Neural progenitor cell (in vitro differentiated cells): ENCODE measurements around the gene ALOX15. TPM values are rescaled to one million over a fixed set of nuclear protein-coding genes. Genes with fewer than 3 reads are reported as not detected.

Experiments
- DNase-seq: peaks from one replicate; pipeline ENCODE4 v3.0.0-alpha.2; 2016; ENCODE audit warnings: low spot score
- H2AFZ ChIP-seq: fragments of 200-600 bp; sonication (generic); replicated peaks from 2 replicates; pipeline ENCODE4 v1.6.1; 2016; ENCODE audit warnings: antibody characterized with exemption
- H3F3A ChIP-seq: fragments of 200-600 bp; sonication (generic); 2 replicates; pipeline ENCODE4 v1.6.1; 2016; ENCODE audit warnings: antibody characterized with exemption, low read depth
- H3K27ac ChIP-seq: fragments of 200-600 bp; sonication (generic); 2 replicates; pipeline ENCODE4 v1.5.1; 2016; ENCODE audit warnings: mild to moderate bottlenecking
- H3K27me3 ChIP-seq: fragments of 200-600 bp; sonication (generic); 2 replicates; pipeline ENCODE4 v1.6.1; 2016; ENCODE audit warnings: mild to moderate bottlenecking, moderate library complexity
- H3K36me3 ChIP-seq: fragments of 200-600 bp; sonication (generic); 2 replicates; pipeline ENCODE4 v1.5.1; 2016
- H3K4me1 ChIP-seq: fragments of 200-600 bp; sonication (generic); 2 replicates; pipeline ENCODE4 v1.6.1; 2016; ENCODE audit warnings: mixed run types
- H3K4me2 ChIP-seq: fragments of 200-600 bp; sonication (generic); 2 replicates; pipeline ENCODE4 v1.6.1; 2016
- H3K4me3 ChIP-seq: fragments of 200-600 bp; sonication (generic); 2 replicates; pipeline ENCODE4 v1.5.1; 2016
- H3K79me2 ChIP-seq: fragments of 200-600 bp; sonication (generic); 2 replicates; pipeline ENCODE4 v1.6.1; 2016; ENCODE audit warnings: low read depth
- H3K9ac ChIP-seq: fragments of 200-600 bp; sonication (generic); 2 replicates; pipeline ENCODE4 v1.6.1; 2016
- H3K9me3 ChIP-seq: fragments of 200-600 bp; sonication (generic); 2 replicates; pipeline ENCODE4 v1.5.1; 2016; ENCODE audit warnings: low read depth
- H4K20me1 ChIP-seq: fragments of 200-600 bp; sonication (generic); 2 replicates; pipeline ENCODE4 v1.6.1; 2016; ENCODE audit warnings: low read depth
- H3K27ac Mint-ChIP-seq: 3 replicates; pipeline ENCODE4 v1.8.0; 2021; ENCODE audit warnings: mixed read lengths
- H3K27me3 Mint-ChIP-seq: 2 replicates; pipeline ENCODE4 v1.8.0; 2022; ENCODE audit warnings: low read depth, mild to moderate bottlenecking, inconsistent platforms, moderate library complexity, mixed read lengths; ENCODE audit not compliant: insufficient read depth
- H3K36me3 Mint-ChIP-seq: 3 replicates; pipeline ENCODE4 v1.8.0; 2021; ENCODE audit warnings: mixed read lengths
- H3K4me1 Mint-ChIP-seq: 3 replicates; pipeline ENCODE4 v1.8.0; 2021; ENCODE audit warnings: mixed read lengths
- H3K4me3 Mint-ChIP-seq: 3 replicates; pipeline ENCODE4 v1.8.0; 2021; ENCODE audit warnings: mild to moderate bottlenecking, moderate library complexity, mixed read lengths
- H3K9me3 Mint-ChIP-seq: 3 replicates; pipeline ENCODE4 v1.8.0; 2020; ENCODE audit warnings: mixed read lengths
- EZH2 ChIP-seq: fragments of 200-600 bp; sonication (generic); IDR thresholded peaks from 2 replicates; pipeline ENCODE4 v1.6.1; 2017; ENCODE audit warnings: antibody characterized with exemption, mild to moderate bottlenecking, moderate library complexity
- EZH2phosphoT487 ChIP-seq: fragments of 200-600 bp; sonication (generic); IDR thresholded peaks from 2 replicates; pipeline ENCODE4 v1.6.1; 2017; ENCODE audit warnings: antibody characterized with exemption
- total RNA-seq: library from RNA; depleted of rRNA; stranded (reverse); fragments of >200 nt; gene quantifications from 2 replicates; pipeline ENCODE4 v1.2.3, GENCODE V29; 2015; ENCODE audit warnings: low replicate concordance
- TF ChIP-seq, protein P1 (sequence below): fragments of 200-600 bp; sonication (generic); IDR thresholded peaks from 2 replicates; pipeline ENCODE4 v1.5.1; 2017; ENCODE audit warnings: antibody characterized with exemption, mild to moderate bottlenecking

ALOX15 gene
- total RNA-seq, 1 donor from 2014 or later, result not detected

DNA sequence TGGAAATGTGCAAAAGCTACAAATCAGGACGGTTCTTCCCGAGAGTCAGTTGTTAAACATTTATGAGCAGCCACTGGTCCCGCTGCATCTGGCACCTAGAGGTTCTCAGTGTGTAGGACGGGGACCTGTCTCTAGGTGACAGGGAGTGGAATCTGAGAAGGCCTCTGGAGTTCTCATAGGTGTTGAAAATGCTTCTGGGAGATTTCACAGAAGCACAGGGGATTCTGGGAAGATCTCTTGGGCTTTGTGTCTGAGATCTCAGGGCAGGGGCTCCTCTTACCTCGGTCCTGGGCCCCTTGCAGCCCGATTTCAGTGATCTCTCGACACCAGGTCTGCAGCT is 8.9 kb downstream of the ALOX15 start:
- H2AFZ ChIP-seq, result peak overlapping the region; percentile 0
- no peaks in the 10 kb centered on the region for H3K9me3 ChIP-seq
- H3K27me3 ChIP-seq, result peaks cover 31% of the 10 kb centered on the region
- Mint-ChIP-seq H3K27ac (peak overlapping the region; percentile 54), H3K27me3 (peaks cover 31% of the 10 kb centered on the region), H3K36me3 (no peaks in the 10 kb centered on the region), H3K4me3 (peak overlapping the region; percentile 35), H3K9me3 (no peaks in the 10 kb centered on the region), H3K4me1 (peaks cover 24% of the 10 kb centered on the region)
- DNase-seq, result no peak
- no peaks in the 10 kb centered on the region for H4K20me1 ChIP-seq
- H3K36me3 ChIP-seq, result no peaks in the 10 kb centered on the region
- H3K9ac ChIP-seq, result no peak overlapping the region
- H3K4me2 ChIP-seq, result no peak overlapping the region
- H3K79me2 ChIP-seq, result no peaks in the 10 kb centered on the region
- TF ChIP-seq, protein P1, sequence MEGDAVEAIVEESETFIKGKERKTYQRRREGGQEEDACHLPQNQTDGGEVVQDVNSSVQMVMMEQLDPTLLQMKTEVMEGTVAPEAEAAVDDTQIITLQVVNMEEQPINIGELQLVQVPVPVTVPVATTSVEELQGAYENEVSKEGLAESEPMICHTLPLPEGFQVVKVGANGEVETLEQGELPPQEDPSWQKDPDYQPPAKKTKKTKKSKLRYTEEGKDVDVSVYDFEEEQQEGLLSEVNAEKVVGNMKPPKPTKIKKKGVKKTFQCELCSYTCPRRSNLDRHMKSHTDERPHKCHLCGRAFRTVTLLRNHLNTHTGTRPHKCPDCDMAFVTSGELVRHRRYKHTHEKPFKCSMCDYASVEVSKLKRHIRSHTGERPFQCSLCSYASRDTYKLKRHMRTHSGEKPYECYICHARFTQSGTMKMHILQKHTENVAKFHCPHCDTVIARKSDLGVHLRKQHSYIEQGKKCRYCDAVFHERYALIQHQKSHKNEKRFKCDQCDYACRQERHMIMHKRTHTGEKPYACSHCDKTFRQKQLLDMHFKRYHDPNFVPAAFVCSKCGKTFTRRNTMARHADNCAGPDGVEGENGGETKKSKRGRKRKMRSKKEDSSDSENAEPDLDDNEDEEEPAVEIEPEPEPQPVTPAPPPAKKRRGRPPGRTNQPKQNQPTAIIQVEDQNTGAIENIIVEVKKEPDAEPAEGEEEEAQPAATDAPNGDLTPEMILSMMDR, result no peak
- TF ChIP-seq EZH2phosphoT487 (no peak), EZH2 (no peak)
- no peaks in the 10 kb centered on the region for H3F3A ChIP-seq
- H3K4me3 ChIP-seq, result no peak overlapping the region
- no peak overlapping the region for H3K27ac ChIP-seq
- H3K4me1 ChIP-seq, result peaks cover 7% of the 10 kb centered on the region

DNA sequence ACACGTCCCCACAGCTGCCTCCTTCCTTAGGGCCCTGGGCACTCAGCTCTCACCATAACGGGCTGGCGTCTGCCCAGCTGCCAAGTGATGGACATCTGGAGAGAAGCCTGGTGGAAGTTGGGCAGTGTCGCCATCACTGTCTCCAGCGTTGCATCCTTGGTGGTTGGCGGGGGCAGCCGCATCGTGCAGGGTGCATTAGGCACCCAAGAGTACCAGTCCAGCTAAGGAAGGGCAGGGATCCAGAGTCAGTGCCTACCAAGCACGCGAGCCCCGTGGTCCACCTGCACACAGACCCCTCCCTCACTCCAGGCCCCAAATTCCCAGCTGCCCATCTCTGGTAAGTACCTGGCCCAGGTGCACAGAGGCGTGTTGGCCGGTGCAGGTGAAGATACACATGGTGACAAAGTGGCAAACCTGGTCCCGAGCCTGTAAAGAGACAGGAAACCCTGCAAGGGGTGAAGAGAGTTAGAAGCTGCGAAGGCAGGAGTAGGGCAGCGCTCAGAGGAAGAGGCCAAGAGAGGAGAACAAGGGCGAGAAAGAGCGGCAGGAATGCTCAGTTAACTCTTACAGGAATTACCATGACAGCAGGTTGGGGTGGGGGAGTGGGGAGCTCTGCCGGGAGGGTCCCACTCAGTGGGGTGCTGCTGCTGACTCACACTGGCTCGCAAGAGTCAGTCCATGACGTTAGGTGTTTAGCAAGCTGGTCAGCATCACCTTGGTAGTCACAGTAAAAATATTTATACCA is 9.5 kb downstream of the ALOX15 start:
- no peak overlapping the region for H3K4me3 Mint-ChIP-seq
- Histone ChIP-seq H2AFZ (peak overlapping the region; percentile 20), H3K9ac (no peak overlapping the region), H4K20me1 (no peaks in the 10 kb centered on the region), H3K27ac (no peak overlapping the region), H3K27me3 (peaks cover 26% of the 10 kb centered on the region), H3K4me1 (peaks cover 7% of the 10 kb centered on the region), H3K36me3 (no peaks in the 10 kb centered on the region), H3K4me3 (no peak overlapping the region), H3K4me2 (no peak overlapping the region), H3F3A (no peaks in the 10 kb centered on the region), H3K79me2 (no peaks in the 10 kb centered on the region), H3K9me3 (no peaks in the 10 kb centered on the region)
- TF ChIP-seq, protein P1, result no peak
- TF ChIP-seq EZH2, result no peak
- TF ChIP-seq EZH2phosphoT487, result no peak
- H3K9me3 Mint-ChIP-seq, result no peaks in the 10 kb centered on the region
- peaks cover 24% of the 10 kb centered on the region for H3K4me1 Mint-ChIP-seq
- no peak overlapping the region for H3K27ac Mint-ChIP-seq
- DNase-seq, result peak; percentile 21
- H3K36me3 Mint-ChIP-seq, result no peaks in the 10 kb centered on the region
- peaks cover 26% of the 10 kb centered on the region for H3K27me3 Mint-ChIP-seq

DNA sequence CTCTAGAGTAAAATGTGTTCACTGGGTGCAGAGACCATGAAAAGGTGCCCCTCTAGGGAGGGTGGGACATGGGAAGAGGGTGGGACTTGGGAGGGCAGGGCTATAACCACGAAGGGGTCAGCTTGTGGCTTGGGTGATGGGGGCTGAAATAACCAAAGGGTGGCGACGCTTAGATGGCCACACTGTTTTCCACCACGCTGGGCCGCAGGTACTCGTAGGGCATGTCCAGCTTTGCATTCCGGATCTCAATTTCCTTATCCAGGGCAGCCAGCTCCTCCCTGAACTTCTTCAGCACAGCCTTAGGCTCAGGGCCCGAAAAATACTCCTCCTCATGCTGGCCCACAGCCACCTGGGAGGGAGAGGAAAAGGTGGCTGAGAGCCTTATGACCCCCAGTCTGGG is 10.0 kb downstream of the ALOX15 start:
- Mint-ChIP-seq H3K27ac (no peak overlapping the region), H3K4me3 (no peak overlapping the region), H3K27me3 (peaks cover 22% of the 10 kb centered on the region), H3K36me3 (no peaks in the 10 kb centered on the region), H3K4me1 (peaks cover 24% of the 10 kb centered on the region), H3K9me3 (no peaks in the 10 kb centered on the region)
- no peak overlapping the region for H3K4me3 ChIP-seq
- no peaks in the 10 kb centered on the region for H3F3A ChIP-seq
- H3K4me2 ChIP-seq, result no peak overlapping the region
- H3K27ac ChIP-seq, result no peak overlapping the region
- no peaks in the 10 kb centered on the region for H4K20me1 ChIP-seq
- H3K36me3 ChIP-seq, result no peaks in the 10 kb centered on the region
- peak overlapping the region; percentile 20 for H2AFZ ChIP-seq
- no peaks in the 10 kb centered on the region for H3K79me2 ChIP-seq
- H3K27me3 ChIP-seq, result peaks cover 20% of the 10 kb centered on the region
- no peak for DNase-seq
- no peaks in the 10 kb centered on the region for H3K9me3 ChIP-seq
- H3K9ac ChIP-seq, result no peak overlapping the region
- TF ChIP-seq, protein P1, result no peak
- TF ChIP-seq EZH2, result no peak
- no peak for TF ChIP-seq EZH2phosphoT487
- peaks cover 7% of the 10 kb centered on the region for H3K4me1 ChIP-seq
